ENCODE results near the gene LRMDA. TPM values are rescaled to one million over a fixed set of nuclear protein-coding genes. Genes with fewer than 3 reads are reported as not detected.

The LRMDA gene
- total RNA-seq, 2 experiments from 2014 or later, result not detected

GRCh38 chr10:75449382-75450074 lies 18.1 kb downstream of the LRMDA start:
- TF ChIP-seq CTCF (conservative IDR thresholded peaks at IDR 0.05; ENCODE audit: low read length) (no peak), EZH2phosphoT487 (IDR thresholded peaks at IDR 0.05; ENCODE audit: borderline replicate concordance, low read depth, low read length) (no peak)
- Histone ChIP-seq H3K4me2 (ENCODE audit: low read length) (no peak overlapping the region), H3K4me1 (ENCODE audit: insufficient read depth, low read length, poor library complexity, severe bottlenecking) (no peaks in the 10 kb centered on the region), H3K9me2 (ENCODE audit: insufficient read depth, low read length) (no peaks in the 10 kb centered on the region), H3K79me2 (ENCODE audit: insufficient read depth, low read depth, low read length) (no peaks in the 10 kb centered on the region), H3K4me3 (ENCODE audit: low read depth, low read length, poor library complexity, severe bottlenecking) (no peak overlapping the region), H3K9me3 (ENCODE audit: low read length) (no peaks in the 10 kb centered on the region), H3K27ac (ENCODE audit: low read depth, low read length, poor library complexity, severe bottlenecking) (no peak overlapping the region), H4K20me1 (ENCODE audit: insufficient read depth, low read length) (no peaks in the 10 kb centered on the region), H2AFZ (ENCODE audit: low read length) (no peak overlapping the region), H3K36me3 (ENCODE audit: insufficient read depth, low read length) (no peaks in the 10 kb centered on the region)
- no TSS peak for BruUV-seq (replicated peaks)
- ChIA-PET POLR2A (interaction anchor here (0.6 kb wide), 1 partner anchor 11 kb away, joined by 3 read pairs; no protein-coding TSS in a partner anchor), CTCF (ENCODE audit: unreplicated experiment) (no interaction called here)
- DNase-seq (ENCODE audit: low spot score), result no peak
- intact Hi-C loops (cut with micrococcal nuclease; ENCODE audit: unreplicated experiment), result no loop called here

DNA sequence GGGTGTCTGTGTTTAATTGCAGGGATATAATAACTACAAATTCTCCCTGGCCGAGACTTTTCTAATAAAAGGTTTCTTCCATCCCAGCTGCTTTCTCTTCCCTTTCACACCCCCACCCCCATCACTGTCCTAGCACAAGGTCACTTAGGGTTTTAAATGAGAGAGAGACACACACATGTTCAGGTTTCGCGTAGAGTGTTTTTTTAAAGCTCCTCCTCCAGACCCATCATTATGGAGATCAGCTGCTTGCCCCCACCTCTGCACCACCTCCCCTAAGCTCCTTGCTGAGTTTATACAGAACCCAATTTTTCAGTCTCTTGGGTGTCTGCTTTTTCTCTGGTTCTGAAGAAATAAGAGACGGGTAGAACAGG lies 18.6 kb downstream of the LRMDA start:
- H3K79me2 ChIP-seq (ENCODE audit: insufficient read depth, low read depth, low read length), result no peaks in the 10 kb centered on the region
- CTCF ChIA-PET (ENCODE audit: unreplicated experiment), result no interaction called here

More for the DNA sequence above, 18.6 kb downstream of the LRMDA start:
- no peak overlapping the region for H3K4me2 ChIP-seq (ENCODE audit: low read length)
- TF ChIP-seq EZH2phosphoT487 (IDR thresholded peaks at IDR 0.05; ENCODE audit: borderline replicate concordance, low read depth, low read length), result no peak
- no peak for TF ChIP-seq CTCF (conservative IDR thresholded peaks at IDR 0.05; ENCODE audit: low read length)
- H3K9me3 ChIP-seq (ENCODE audit: low read length), result no peaks in the 10 kb centered on the region
- no TSS peak for BruUV-seq (replicated peaks)
- no peaks in the 10 kb centered on the region for H3K4me1 ChIP-seq (ENCODE audit: insufficient read depth, low read length, poor library complexity, severe bottlenecking)
- intact Hi-C loops (cut with micrococcal nuclease; ENCODE audit: unreplicated experiment), result no loop called here
- POLR2A ChIA-PET, result no interaction called here
- H3K36me3 ChIP-seq (ENCODE audit: insufficient read depth, low read length), result no peaks in the 10 kb centered on the region
- no peaks in the 10 kb centered on the region for H4K20me1 ChIP-seq (ENCODE audit: insufficient read depth, low read length)
- H3K9me2 ChIP-seq (ENCODE audit: insufficient read depth, low read length), result no peaks in the 10 kb centered on the region
- H3K27ac ChIP-seq (ENCODE audit: low read depth, low read length, poor library complexity, severe bottlenecking), result no peak overlapping the region
- H2AFZ ChIP-seq (ENCODE audit: low read length), result no peak overlapping the region
- no peak for DNase-seq (ENCODE audit: low spot score)
- H3K4me3 ChIP-seq (ENCODE audit: low read depth, low read length, poor library complexity, severe bottlenecking), result no peak overlapping the region

All from OCI-LY7 (cell line).